Activated CD8-positive, alpha-beta T cell treated with anti-CD3 and anti-CD28 coated beads for 36 hours (primary cell): ENCODE data around the gene DGKI. TPM values are rescaled to one million over a fixed set of nuclear protein-coding genes. Genes with fewer than 3 reads are reported as not detected.

Source experiments
- ATAC-seq: fragments of 200-7000 bp; cut with Tn5 transposase; one replicate; pipeline ENCODE4 v1.10.0; 2021; ENCODE audit warnings: mild to moderate bottlenecking, moderate library complexity
- CTCF ChIA-PET: fragments of 350-600 bp; sonication (Branson Sonifier 250); formaldehyde crosslinking; loops from one replicate; lab custom pipeline; 2021; ENCODE audit warnings: antibody characterized with exemption; lab: Charles Lee
- POLR2A ChIA-PET: fragments of 350-600 bp; sonication (Branson Sonifier 250); formaldehyde crosslinking; loops from one replicate; lab custom pipeline; 2021; ENCODE audit warnings: antibody characterized with exemption; lab: Charles Lee
- DNase-seq: peaks from one replicate; pipeline ENCODE4 v3.0.0-alpha.2; 2020
- H3K27ac Mint-ChIP-seq: one replicate; pipeline ENCODE4 v1.8.0; 2021; ENCODE audit warnings: mild to moderate bottlenecking, mixed read lengths
- H3K27me3 Mint-ChIP-seq: one replicate; pipeline ENCODE4 v1.8.0; 2021; ENCODE audit warnings: mixed read lengths
- H3K36me3 Mint-ChIP-seq: one replicate; pipeline ENCODE4 v1.8.0; 2021; ENCODE audit warnings: low read depth, mixed read lengths
- H3K4me1 Mint-ChIP-seq: one replicate; pipeline ENCODE4 v1.8.0; 2021; ENCODE audit warnings: low read depth, mixed read lengths
- H3K4me3 Mint-ChIP-seq: one replicate; pipeline ENCODE4 v1.8.0; 2021; ENCODE audit warnings: mild to moderate bottlenecking, moderate library complexity, mixed read lengths
- H3K9me3 Mint-ChIP-seq: one replicate; pipeline ENCODE4 v1.8.0; 2021; ENCODE audit warnings: mixed read lengths
- intact Hi-C: fragments of 100-400 bp; cut with micrococcal nuclease; formaldehyde crosslinking; loops from one replicate; pipeline ENCODE4 v1.10.0; 2022
- total RNA-seq, 2 experiments: library from RNA; stranded (reverse); gene quantifications; one replicate each; pipeline ENCODE4 v1.2.3, GENCODE V29; 2021
- TF ChIP-seq, protein P1 (sequence below): fragments of 200-600 bp; IDR thresholded peaks from one replicate; pipeline ENCODE4 v1.8.0; 2022; ENCODE audit warnings: antibody characterized with exemption, mild to moderate bottlenecking

Gene DGKI
- total RNA-seq, 2 experiments from 2014 or later: 0.38 to 0.65 TPM

DNA sequence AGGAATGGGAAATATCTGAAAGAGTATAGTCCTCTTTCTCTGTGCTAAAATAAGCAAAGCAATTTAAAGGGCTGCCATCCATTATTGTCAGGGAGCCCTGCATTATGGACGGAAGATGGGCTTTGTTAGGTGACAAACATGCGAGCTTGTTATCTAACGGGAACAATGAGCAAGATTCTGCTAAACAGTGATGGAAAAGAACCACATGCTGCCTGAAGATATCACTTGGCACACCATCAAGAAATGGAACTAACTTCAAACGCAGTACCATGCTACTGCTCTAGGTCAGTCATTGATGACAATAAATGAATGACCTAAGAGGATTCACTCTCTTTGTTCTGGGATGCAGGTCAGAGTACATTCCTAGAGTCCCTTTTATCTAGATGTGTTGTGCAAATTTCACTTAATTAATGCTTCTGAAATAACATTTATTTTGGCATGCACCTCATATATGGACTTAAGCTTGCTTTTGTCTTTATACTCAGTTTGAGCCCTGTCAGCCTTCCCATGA is 327.5 kb downstream of the DGKI start:
- DNase-seq: no peak
- H3K4me3 Mint-ChIP-seq: no peak overlapping the region
- intact Hi-C loops: no loop called here
- no peaks in the 10 kb centered on the region for H3K36me3 Mint-ChIP-seq
- TF ChIP-seq, protein P1, sequence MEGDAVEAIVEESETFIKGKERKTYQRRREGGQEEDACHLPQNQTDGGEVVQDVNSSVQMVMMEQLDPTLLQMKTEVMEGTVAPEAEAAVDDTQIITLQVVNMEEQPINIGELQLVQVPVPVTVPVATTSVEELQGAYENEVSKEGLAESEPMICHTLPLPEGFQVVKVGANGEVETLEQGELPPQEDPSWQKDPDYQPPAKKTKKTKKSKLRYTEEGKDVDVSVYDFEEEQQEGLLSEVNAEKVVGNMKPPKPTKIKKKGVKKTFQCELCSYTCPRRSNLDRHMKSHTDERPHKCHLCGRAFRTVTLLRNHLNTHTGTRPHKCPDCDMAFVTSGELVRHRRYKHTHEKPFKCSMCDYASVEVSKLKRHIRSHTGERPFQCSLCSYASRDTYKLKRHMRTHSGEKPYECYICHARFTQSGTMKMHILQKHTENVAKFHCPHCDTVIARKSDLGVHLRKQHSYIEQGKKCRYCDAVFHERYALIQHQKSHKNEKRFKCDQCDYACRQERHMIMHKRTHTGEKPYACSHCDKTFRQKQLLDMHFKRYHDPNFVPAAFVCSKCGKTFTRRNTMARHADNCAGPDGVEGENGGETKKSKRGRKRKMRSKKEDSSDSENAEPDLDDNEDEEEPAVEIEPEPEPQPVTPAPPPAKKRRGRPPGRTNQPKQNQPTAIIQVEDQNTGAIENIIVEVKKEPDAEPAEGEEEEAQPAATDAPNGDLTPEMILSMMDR: no peak
- CTCF ChIA-PET: no interaction called here
- no peaks in the 10 kb centered on the region for H3K4me1 Mint-ChIP-seq
- H3K27ac Mint-ChIP-seq: no peak overlapping the region
- no peak for ATAC-seq
- H3K27me3 Mint-ChIP-seq: no peaks in the 10 kb centered on the region
- H3K9me3 Mint-ChIP-seq: no peaks in the 10 kb centered on the region
- POLR2A ChIA-PET: no interaction called here

- POLR2A ChIA-PET: no interaction called here
Observed at GRCh38 chr7:137513091-137513490, 333.7 kb downstream of the DGKI start.

GRCh38 chr7:137507096-137507495 is 339.7 kb downstream of the DGKI start:
- CTCF ChIA-PET: no interaction called here
- intact Hi-C loops: no loop called here
- no peak overlapping the region for H3K27ac Mint-ChIP-seq
- no peak for DNase-seq
- H3K4me3 Mint-ChIP-seq: no peak overlapping the region
- ATAC-seq: no peak
- no peaks in the 10 kb centered on the region for H3K4me1 Mint-ChIP-seq
- TF ChIP-seq, protein P1: no peak
- POLR2A ChIA-PET: no interaction called here
- no peaks in the 10 kb centered on the region for H3K36me3 Mint-ChIP-seq
- H3K27me3 Mint-ChIP-seq: no peaks in the 10 kb centered on the region
- H3K9me3 Mint-ChIP-seq: no peaks in the 10 kb centered on the region

More at GRCh38 chr7:137513091-137513490, 333.7 kb downstream of the DGKI start:
- intact Hi-C loops: no loop called here
- H3K9me3 Mint-ChIP-seq: no peaks in the 10 kb centered on the region
- H3K27me3 Mint-ChIP-seq: no peaks in the 10 kb centered on the region
- ATAC-seq (no peak), DNase-seq (no peak)
- H3K4me1 Mint-ChIP-seq: no peaks in the 10 kb centered on the region
- H3K27ac Mint-ChIP-seq: no peak overlapping the region
- CTCF ChIA-PET: no interaction called here
- TF ChIP-seq, protein P1: no peak
- H3K36me3 Mint-ChIP-seq: no peaks in the 10 kb centered on the region
- no peak overlapping the region for H3K4me3 Mint-ChIP-seq

DNA sequence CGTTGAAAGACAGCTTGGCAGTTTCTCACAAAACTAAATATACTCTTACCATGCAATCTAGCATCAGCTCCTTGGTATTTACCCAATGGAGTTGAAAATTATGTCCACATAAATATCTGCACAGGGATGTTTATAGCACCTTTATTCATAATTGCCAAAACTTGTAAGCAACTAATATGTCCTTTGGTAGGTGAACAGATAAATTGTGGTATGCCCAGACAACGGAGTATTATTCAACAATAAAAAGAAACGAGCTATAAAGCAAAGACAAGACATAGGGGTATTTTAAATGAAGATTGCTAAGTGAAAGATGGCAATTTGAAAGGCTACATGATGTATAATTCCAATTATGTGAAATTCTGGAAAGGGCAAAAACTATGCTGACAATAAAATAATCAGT is 340.7 kb downstream of the DGKI start:
- ATAC-seq (no peak), DNase-seq (no peak)
- Mint-ChIP-seq H3K4me1 (no peaks in the 10 kb centered on the region), H3K27ac (no peak overlapping the region), H3K27me3 (no peaks in the 10 kb centered on the region), H3K4me3 (no peak overlapping the region), H3K9me3 (no peaks in the 10 kb centered on the region), H3K36me3 (no peaks in the 10 kb centered on the region)
- intact Hi-C loops: no loop called here
- ChIA-PET POLR2A (no interaction called here), CTCF (no interaction called here)
- TF ChIP-seq, protein P1: no peak

DNA sequence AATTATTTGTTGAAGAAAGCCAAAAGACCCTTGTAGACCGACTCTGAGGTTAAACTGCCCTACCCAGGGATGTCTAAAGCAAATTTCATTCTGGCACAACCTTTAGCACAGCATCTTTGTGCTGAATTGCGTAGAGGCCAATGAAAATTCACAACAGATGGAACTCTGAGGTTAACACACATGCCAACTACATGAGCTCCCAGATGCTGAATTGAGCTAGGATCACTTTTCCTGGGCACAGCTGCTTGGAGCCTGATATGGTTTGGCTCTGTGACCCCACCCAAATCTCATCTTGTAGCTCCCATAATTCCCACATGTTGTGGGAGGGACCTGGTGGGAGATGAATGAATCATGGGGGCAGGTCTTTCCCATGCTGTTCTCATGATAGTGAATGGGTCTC is 345.2 kb downstream of the DGKI start:
- CTCF ChIA-PET: no interaction called here
- Mint-ChIP-seq H3K27me3 (no peaks in the 10 kb centered on the region), H3K4me3 (no peak overlapping the region), H3K36me3 (no peaks in the 10 kb centered on the region), H3K9me3 (no peaks in the 10 kb centered on the region), H3K27ac (no peak overlapping the region), H3K4me1 (no peaks in the 10 kb centered on the region)
- intact Hi-C loops: no loop called here
- DNase-seq (no peak), ATAC-seq (no peak)
- POLR2A ChIA-PET: no interaction called here
- TF ChIP-seq, protein P1: no peak
